Activated T-cell treated with anti-CD3 and anti-CD28 coated beads, Interleukin-2, amount 50 U/mL, for 24 hours (primary cell): ENCODE data around the gene TMEM156.

Source experiments
- DNase-seq: peaks from one replicate; pipeline ENCODE4 v3.0.0-alpha.2; 2020
- H3K27ac Mint-ChIP-seq: 2 replicates; pipeline ENCODE4 v1.8.0; 2020; ENCODE audit warnings: mild to moderate bottlenecking, mixed read lengths
- H3K27me3 Mint-ChIP-seq: 2 replicates; pipeline ENCODE4 v1.8.0; 2020; ENCODE audit warnings: mixed read lengths
- H3K36me3 Mint-ChIP-seq: 2 replicates; pipeline ENCODE4 v1.8.0; 2020; ENCODE audit warnings: low read depth, mixed read lengths
- H3K4me1 Mint-ChIP-seq: 2 replicates; pipeline ENCODE4 v1.8.0; 2020; ENCODE audit warnings: low read depth, mixed read lengths
- H3K4me3 Mint-ChIP-seq: 2 replicates; pipeline ENCODE4 v1.8.0; 2020; ENCODE audit warnings: mild to moderate bottlenecking, moderate library complexity, mixed read lengths
- H3K9me3 Mint-ChIP-seq: 2 replicates; pipeline ENCODE4 v1.8.0; 2020; ENCODE audit warnings: mixed read lengths

TMEM156 gene

GRCh38 chr4:38924353-38924752, 107.9 kb downstream of the TMEM156 start:
- Mint-ChIP-seq H3K9me3 (no peaks in the 10 kb centered on the region), H3K4me3 (no peak overlapping the region)

GRCh38 chr4:38923746-38924145, 108.5 kb downstream of the TMEM156 start:
- Mint-ChIP-seq H3K4me1 (no peaks in the 10 kb centered on the region), H3K27me3 (no peaks in the 10 kb centered on the region), H3K36me3 (no peaks in the 10 kb centered on the region), H3K27ac (no peak overlapping the region), H3K9me3 (no peaks in the 10 kb centered on the region), H3K4me3 (no peak overlapping the region)
- DNase-seq, result no peak

More at GRCh38 chr4:38924353-38924752, 107.9 kb downstream of the TMEM156 start:
- no peak overlapping the region for H3K27ac Mint-ChIP-seq
- DNase-seq, result no peak
- H3K27me3 Mint-ChIP-seq, result no peaks in the 10 kb centered on the region
- no peaks in the 10 kb centered on the region for H3K36me3 Mint-ChIP-seq
- no peaks in the 10 kb centered on the region for H3K4me1 Mint-ChIP-seq

GRCh38 chr4:38921151-38921550, 111.1 kb downstream of the TMEM156 start:
- H3K4me1 Mint-ChIP-seq, result no peaks in the 10 kb centered on the region
- no peaks in the 10 kb centered on the region for H3K9me3 Mint-ChIP-seq
- H3K27me3 Mint-ChIP-seq, result no peaks in the 10 kb centered on the region
- no peaks in the 10 kb centered on the region for H3K36me3 Mint-ChIP-seq
- H3K4me3 Mint-ChIP-seq, result no peak overlapping the region
- H3K27ac Mint-ChIP-seq, result no peak overlapping the region
- DNase-seq, result no peak

GRCh38 chr4:38920677-38921076, 111.5 kb downstream of the TMEM156 start:
- no peaks in the 10 kb centered on the region for H3K36me3 Mint-ChIP-seq
- no peaks in the 10 kb centered on the region for H3K27me3 Mint-ChIP-seq
- no peaks in the 10 kb centered on the region for H3K4me1 Mint-ChIP-seq
- no peaks in the 10 kb centered on the region for H3K9me3 Mint-ChIP-seq
- no peak overlapping the region for H3K27ac Mint-ChIP-seq
- no peak overlapping the region for H3K4me3 Mint-ChIP-seq
- DNase-seq, result no peak

GRCh38 chr4:38920186-38920585, 112.0 kb downstream of the TMEM156 start:
- H3K9me3 Mint-ChIP-seq, result no peaks in the 10 kb centered on the region
- no peak overlapping the region for H3K4me3 Mint-ChIP-seq
- H3K27ac Mint-ChIP-seq, result no peak overlapping the region
- no peak for DNase-seq
- H3K36me3 Mint-ChIP-seq, result no peaks in the 10 kb centered on the region
- H3K4me1 Mint-ChIP-seq, result peaks cover 3% of the 10 kb centered on the region
- no peaks in the 10 kb centered on the region for H3K27me3 Mint-ChIP-seq

GRCh38 chr4:38919494-38919893, 112.7 kb downstream of the TMEM156 start:
- no peaks in the 10 kb centered on the region for H3K9me3 Mint-ChIP-seq
- no peak overlapping the region for H3K27ac Mint-ChIP-seq
- no peak overlapping the region for H3K4me3 Mint-ChIP-seq
- no peak for DNase-seq
- H3K36me3 Mint-ChIP-seq, result no peaks in the 10 kb centered on the region
- H3K4me1 Mint-ChIP-seq, result peaks cover 10% of the 10 kb centered on the region
- no peaks in the 10 kb centered on the region for H3K27me3 Mint-ChIP-seq

GRCh38 chr4:38917481-38918025, 114.7 kb downstream of the TMEM156 start:
- H3K36me3 Mint-ChIP-seq, result no peaks in the 10 kb centered on the region
- no peaks in the 10 kb centered on the region for H3K9me3 Mint-ChIP-seq
- H3K4me3 Mint-ChIP-seq, result no peak overlapping the region
- H3K27me3 Mint-ChIP-seq, result no peaks in the 10 kb centered on the region
- no peak overlapping the region for H3K27ac Mint-ChIP-seq
- DNase-seq, result no peak
- H3K4me1 Mint-ChIP-seq, result peaks cover 10% of the 10 kb centered on the region
